Endothelial cell of umbilical vein (primary cell): ENCODE results near the gene ARL5C. TPM values are rescaled to one million over a fixed set of nuclear protein-coding genes. Genes with fewer than 3 reads are reported as not detected.

Experiments
- BruUV-seq: library from RNA; stranded (reverse); fragments of 400-500 nt; replicated peaks from 2 replicates; lab custom pipeline; 2021; lab: Mats Ljungman, UMichigan
- CTCF ChIA-PET: fragments of 300-600, 350-600 bp; sonication (Branson Sonifier 250); formaldehyde crosslinking; loops from one replicate; lab custom pipeline; 2021; ENCODE audit warnings: antibody characterized with exemption, inconsistent platforms; lab: Charles Lee
- POLR2A ChIA-PET: fragments of 300-600, 350-600 bp; sonication (Branson Sonifier 250); formaldehyde crosslinking; loops from one replicate; lab custom pipeline; 2021; ENCODE audit warnings: antibody characterized with exemption, inconsistent platforms; lab: Charles Lee
- DNase-seq: peaks from one replicate; pipeline ENCODE4 v3.0.0-alpha.2; 2011; ENCODE audit warnings: low read depth, low spot score
- FAIRE-seq: peaks from 2 replicates; lab custom pipeline; 2011; peaks lifted over from hg19 to GRCh38; lab: Jason Lieb, UNC
- H2AFZ ChIP-seq: 2 replicates; pipeline ENCODE4 v1.6.0; 2012; ENCODE audit warnings: low read depth, low read length, control low read depth, inconsistent platforms
- H3K27ac ChIP-seq: 2 replicates; pipeline ENCODE4 v1.5.1; 2011; ENCODE audit warnings: low read depth, mild to moderate bottlenecking, control low read depth, low read length, moderate library complexity; ENCODE audit not compliant: insufficient read depth
- H3K27me3 ChIP-seq, 2 experiments: 2 replicates each; pipeline versions ENCODE4 v1.6.0 to v1.6.1; 2011; ENCODE audit warnings: low read length in 2 of 2, mixed read lengths in 1 of 2; ENCODE audit not compliant: control insufficient read depth in 2 of 2, insufficient read depth in 2 of 2
- H3K36me3 ChIP-seq, 2 experiments: 2 replicates in 1 of 2; 3 replicates in 1 of 2; pipeline ENCODE4 v1.5.1; 2011; ENCODE audit warnings: low read length in 2 of 2, mild to moderate bottlenecking in 1 of 2, moderate library complexity in 1 of 2; ENCODE audit not compliant: control insufficient read depth in 2 of 2, insufficient read depth in 2 of 2; ENCODE audit errors: extremely low read depth in 1 of 2
- H3K4me1 ChIP-seq: 3 replicates; pipeline ENCODE4 v1.5.1; 2011; ENCODE audit warnings: mild to moderate bottlenecking, low read length; ENCODE audit not compliant: control insufficient read depth, insufficient read depth; ENCODE audit errors: extremely low read depth
- H3K4me2 ChIP-seq: 2 replicates; pipeline ENCODE4 v1.6.1; 2011; ENCODE audit warnings: low read length, control low read depth, mixed read lengths; ENCODE audit not compliant: insufficient read depth
- H3K4me3 ChIP-seq, 3 experiments: fragments of 200-600 bp in 1 of 3; sonication (generic), shearing (Covaris generic) in 1 of 3; replicated peaks in 1 of 3; 2 replicates each; pipeline ENCODE4 v1.5.1; 2011 to 2016; ENCODE audit warnings: control low read depth in 3 of 3, low read length in 3 of 3, mild to moderate bottlenecking in 2 of 3, inconsistent platforms in 1 of 3, low read depth in 1 of 3, moderate library complexity in 1 of 3; ENCODE audit not compliant: insufficient read depth in 1 of 3
- H3K79me2 ChIP-seq: 2 replicates; pipeline ENCODE4 v1.6.0; 2012; ENCODE audit warnings: low read length, inconsistent platforms; ENCODE audit not compliant: control insufficient read depth, insufficient read depth
- H3K9ac ChIP-seq: replicated peaks from 2 replicates; pipeline ENCODE3; 2011; ENCODE audit warnings: low read length, control low read depth; ENCODE audit not compliant: insufficient read depth; ENCODE audit errors: extremely low read depth
- H3K9me1 ChIP-seq: replicated peaks from 3 replicates; pipeline ENCODE4 v1.6.0; 2011; ENCODE audit warnings: mild to moderate bottlenecking, low read length; ENCODE audit not compliant: control insufficient read depth, insufficient read depth; ENCODE audit errors: extremely low read depth
- H3K9me3 ChIP-seq: replicated peaks from 2 replicates; pipeline ENCODE4 v1.5.1; 2012; ENCODE audit warnings: low read length, inconsistent platforms; ENCODE audit not compliant: control insufficient read depth, insufficient read depth
- H4K20me1 ChIP-seq: replicated peaks from 2 replicates; pipeline ENCODE3; 2011; ENCODE audit warnings: mild to moderate bottlenecking, low read length; ENCODE audit not compliant: control insufficient read depth, insufficient read depth; ENCODE audit errors: extremely low read depth
- EZH2 ChIP-seq: IDR thresholded peaks from 2 replicates; pipeline ENCODE4 v1.6.1; 2012; ENCODE audit warnings: borderline replicate concordance, low read depth, mild to moderate bottlenecking, moderate library complexity, low read length, inconsistent platforms; ENCODE audit not compliant: severe bottlenecking
- JUN ChIP-seq: IDR thresholded peaks from 2 replicates; pipeline ENCODE4 v1.6.1; 2011; ENCODE audit warnings: borderline replicate concordance, low read depth; ENCODE audit not compliant: insufficient read length, insufficient read depth
- dilution Hi-C: fragments of 300-500 bp; cut with MboI; formaldehyde crosslinking; loops from one replicate; pipeline ENCODE4 v1.15.0; 2019; ENCODE audit warnings: low sequenced_read_pairs; ENCODE audit not compliant: extremely low pct_ligation_motif_present
- intact Hi-C: fragments of 100-400 bp; cut with micrococcal nuclease; formaldehyde crosslinking; loops from one replicate; pipeline ENCODE4 v1.10.0; 2022
- polyA plus RNA-seq, 4 experiments: library from polyadenylated mRNA; depleted of rRNA in 3 of 4; stranded (reverse) in 3 of 4; unstranded in 1 of 4; fragments of >200 nt; gene quantifications; 2 replicates each; pipeline versions ENCODE4 v1.2.1 to v1.2.3, GENCODE V29; 2011 to 2012; ENCODE audit warnings: missing spikeins in 1 of 4
- total RNA-seq: library from RNA; stranded (reverse); gene quantifications from 2 replicates; pipeline ENCODE4 v1.2.3, GENCODE V29; 2021
- TF ChIP-seq, protein P1 (sequence below), 2 donors: IDR thresholded peaks; 1 replicate in 1 of 2; 2 replicates in 1 of 2; pipeline ENCODE4 v1.5.1; 2011; ENCODE audit warnings: low read length in 2 of 2, mild to moderate bottlenecking in 2 of 2, moderate library complexity in 2 of 2, control low read depth in 1 of 2, inconsistent platforms in 1 of 2, low read depth in 1 of 2; ENCODE audit not compliant: insufficient read depth in 1 of 2; ENCODE audit errors: extremely low read depth in 1 of 2
- TF ChIP-seq, protein P2 (sequence below): IDR thresholded peaks from 2 replicates; pipeline ENCODE4 v1.6.1; 2011; ENCODE audit not compliant: insufficient read depth, insufficient read length

The ARL5C gene
- total and polyA plus RNA-seq, 2 donors (not counting 3 experiments of a cell fraction or from before 2014, with no cell fraction given) = not detected

- H3K9ac ChIP-seq = peak overlapping the region; percentile 0
- dilution Hi-C loops = no loop called here
- H2AFZ ChIP-seq = peak overlapping the region; percentile 96
- no TSS peak for BruUV-seq
- no peaks in the 10 kb centered on the region for H3K36me3 ChIP-seq
- intact Hi-C loops = loop anchor here (2.0 kb wide), 1 partner anchor 67 kb away; no protein-coding TSS in a partner anchor
- peak; percentile 56 for TF ChIP-seq EZH2
- no peak for TF ChIP-seq JUN
- H3K79me2 ChIP-seq = no peaks in the 10 kb centered on the region
- H3K4me1 ChIP-seq = peaks cover 5% of the 10 kb centered on the region
- H3K9me1 ChIP-seq = no peaks in the 10 kb centered on the region
- no peak for FAIRE-seq
- no peak for DNase-seq
- no peaks in the 10 kb centered on the region for H4K20me1 ChIP-seq
- ChIA-PET CTCF (interaction anchor here (0.5 to 6.0 kb wide), 32 partner anchors 9 to 403 kb away, joined by 3 to 121 read pairs (median 4); partner anchors contain the start of genes CDK12, PLXDC1, RPL19 and STAC2), POLR2A (interaction anchor here (0.5 to 1.0 kb wide), 2 partner anchors 41 to 322 kb away, joined by 3 to 4 read pairs; no protein-coding TSS in a partner anchor)
- H3K4me3 ChIP-seq = peak overlapping the region; percentile 2 to 54 (median 36)
- peak overlapping the region; percentile 74 for H3K4me2 ChIP-seq
- no peak overlapping the region for H3K27ac ChIP-seq
- peaks cover 27 to 31% of the 10 kb centered on the region in 2 experiments for H3K27me3 ChIP-seq
- H3K9me3 ChIP-seq = no peaks in the 10 kb centered on the region
These were observed 652 bp downstream of the ARL5C start for GRCh38 chr17:39165178-39165840.

DNA sequence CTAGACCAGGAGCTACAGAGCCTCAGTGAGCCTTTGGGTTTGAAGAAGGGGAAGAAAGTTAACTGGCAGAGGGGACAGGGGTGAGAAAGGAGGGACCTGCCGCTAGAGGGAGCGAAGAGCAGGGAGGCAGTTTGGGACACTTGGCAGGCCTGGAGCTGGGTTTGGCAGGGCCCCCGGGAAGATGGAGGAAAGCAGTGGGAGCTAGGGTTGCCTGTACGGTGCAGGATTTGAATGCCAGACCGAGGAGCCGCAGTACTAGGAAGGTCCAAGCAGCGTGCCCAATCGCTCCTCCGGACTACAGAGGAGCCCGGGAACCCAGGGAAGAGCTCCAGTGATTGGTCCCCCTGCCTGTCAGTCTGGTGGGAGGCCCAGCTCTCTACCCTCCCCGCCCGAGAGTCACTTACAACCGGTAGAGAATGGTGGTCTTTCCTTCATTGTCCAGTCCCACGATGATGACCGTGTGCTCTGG lies 1.3 kb downstream of the ARL5C start:
- FAIRE-seq = peak; percentile 96
- Histone ChIP-seq H3K4me1 (peaks cover 5% of the 10 kb centered on the region), H3K4me2 (peak overlapping the region; percentile 74), H3K4me3 (peak overlapping the region; percentile 2 to 54 (median 36)), H3K9me1 (no peaks in the 10 kb centered on the region), H3K36me3 (no peaks in the 10 kb centered on the region), H3K27ac (no peak overlapping the region), H3K9me3 (no peaks in the 10 kb centered on the region), H3K79me2 (no peaks in the 10 kb centered on the region), H3K9ac (peak overlapping the region; percentile 11), H4K20me1 (no peaks in the 10 kb centered on the region), H3K27me3 (peaks cover 27 to 31% of the 10 kb centered on the region in 2 experiments), H2AFZ (peak overlapping the region; percentile 96)
- peak; percentile 86 for DNase-seq
- POLR2A ChIA-PET = interaction anchor here (0.5 to 1.0 kb wide), 2 partner anchors 42 to 321 kb away, joined by 3 to 4 read pairs; no protein-coding TSS in a partner anchor
- BruUV-seq = no TSS peak
- CTCF ChIA-PET = interaction anchor here (0.6 to 6.0 kb wide), 31 partner anchors 9 to 402 kb away, joined by 3 to 121 read pairs (median 5); partner anchors contain the start of genes CDK12, PLXDC1, RPL19 and STAC2
- intact Hi-C loops = loop anchor here (1.0 to 2.0 kb wide), 2 partner anchors 10 to 68 kb away; no protein-coding TSS in a partner anchor
- dilution Hi-C loops = no loop called here
- TF ChIP-seq, protein P1, sequence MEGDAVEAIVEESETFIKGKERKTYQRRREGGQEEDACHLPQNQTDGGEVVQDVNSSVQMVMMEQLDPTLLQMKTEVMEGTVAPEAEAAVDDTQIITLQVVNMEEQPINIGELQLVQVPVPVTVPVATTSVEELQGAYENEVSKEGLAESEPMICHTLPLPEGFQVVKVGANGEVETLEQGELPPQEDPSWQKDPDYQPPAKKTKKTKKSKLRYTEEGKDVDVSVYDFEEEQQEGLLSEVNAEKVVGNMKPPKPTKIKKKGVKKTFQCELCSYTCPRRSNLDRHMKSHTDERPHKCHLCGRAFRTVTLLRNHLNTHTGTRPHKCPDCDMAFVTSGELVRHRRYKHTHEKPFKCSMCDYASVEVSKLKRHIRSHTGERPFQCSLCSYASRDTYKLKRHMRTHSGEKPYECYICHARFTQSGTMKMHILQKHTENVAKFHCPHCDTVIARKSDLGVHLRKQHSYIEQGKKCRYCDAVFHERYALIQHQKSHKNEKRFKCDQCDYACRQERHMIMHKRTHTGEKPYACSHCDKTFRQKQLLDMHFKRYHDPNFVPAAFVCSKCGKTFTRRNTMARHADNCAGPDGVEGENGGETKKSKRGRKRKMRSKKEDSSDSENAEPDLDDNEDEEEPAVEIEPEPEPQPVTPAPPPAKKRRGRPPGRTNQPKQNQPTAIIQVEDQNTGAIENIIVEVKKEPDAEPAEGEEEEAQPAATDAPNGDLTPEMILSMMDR (IDR thresholded peaks at IDR 0.05; ENCODE audit: extremely low read depth in 1 of 2, insufficient read depth in 1 of 2, low read depth in 1 of 2, low read length in 2 of 2) = peak; percentile 70 to 89
- TF ChIP-seq, protein P2, sequence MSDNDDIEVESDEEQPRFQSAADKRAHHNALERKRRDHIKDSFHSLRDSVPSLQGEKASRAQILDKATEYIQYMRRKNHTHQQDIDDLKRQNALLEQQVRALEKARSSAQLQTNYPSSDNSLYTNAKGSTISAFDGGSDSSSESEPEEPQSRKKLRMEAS = no peak
